Mucosa of descending colon (tissue), 3 donors: ENCODE measurements around the gene BTNL3. TPM values are rescaled to one million over a fixed set of nuclear protein-coding genes. Genes with fewer than 3 reads are reported as not detected.

Experiments
- microRNA-seq: library from miRNA; unstranded; fragments of <30 nt; microRNA quantifications from one replicate; pipeline ENCODE4, GENCODE V29; 2019
- total RNA-seq, 3 donors: library from RNA; stranded (reverse); fragmentation: NEBNext Ultra II Directional in 2 of 3; extraction: Animal tissue kit (Norgen Biotek cat#: 25700) in 2 of 3; gene quantifications; one replicate each; pipeline versions ENCODE4 v1.2.1 to v1.2.4, GENCODE V29; 2021 to 2023
- donor health status: DM: no; HTN: no; CAD: no; lungs with moderate emphysema.
- donor health status: DM: no; HTN: no; CAD: no.
- donor health status: DM: no; HTN: yes; CAD: no.

BTNL3 gene
- total RNA-seq, 3 donors from 2014 or later, result 38.4 to 62.2 (median 46.5) TPM

Small RNA genes lying within 50 kb of the gene (microRNA-seq; reads per million reads assigned to microRNA genes)
- gene MIR8089, result not detected

Other genes starting within 250 kb of the BTNL3 start
- gene OR2Y1, start 248.8 kb upstream of the BTNL3 start, total RNA-seq, result not detected
- gene MGAT1, start 186.0 kb upstream of the BTNL3 start, total RNA-seq, result 100 to 1,000 TPM in 2 of 3 donors, 10 to 100 TPM in 1; 89.8 to 117 (median 104) TPM
- 10 to 100 TPM; 37.3 to 41.5 (median 40.2) TPM for gene ZFP62, start 127.6 kb upstream of the BTNL3 start, total RNA-seq
- gene BTNL8, start 89.7 kb upstream of the BTNL3 start, total RNA-seq, result 10 to 100 TPM; 39.2 to 82.2 (median 63.5) TPM
- gene BTNL9, start 51.4 kb downstream of the BTNL3 start, total RNA-seq, result 10 to 100 TPM in 1 of 3 donors, 1 to 10 TPM in 2; 1.2 to 12.7 (median 3.2) TPM
- not detected for gene OR2V1, start 142.3 kb downstream of the BTNL3 start, total RNA-seq
- gene OR2V2, start 158.7 kb downstream of the BTNL3 start, total RNA-seq, result not detected
- 1 to 10 TPM; 1.5 to 3.9 (median 3.2) TPM for gene TRIM7, start 216.3 kb downstream of the BTNL3 start, total RNA-seq
- gene TRIM41, start 234.4 kb downstream of the BTNL3 start, total RNA-seq, result 10 to 100 TPM; 25.6 to 34.0 (median 27.6) TPM